ENCODE data around the gene TUSC2. TPM values are rescaled to one million over a fixed set of nuclear protein-coding genes. Genes with fewer than 3 reads are reported as not detected.

TUSC2 gene
- total and polyA plus RNA-seq, 2 donors (not counting 1 experiment from before 2014, with no cell fraction given), result 13.4 to 15.3 TPM

DNA sequence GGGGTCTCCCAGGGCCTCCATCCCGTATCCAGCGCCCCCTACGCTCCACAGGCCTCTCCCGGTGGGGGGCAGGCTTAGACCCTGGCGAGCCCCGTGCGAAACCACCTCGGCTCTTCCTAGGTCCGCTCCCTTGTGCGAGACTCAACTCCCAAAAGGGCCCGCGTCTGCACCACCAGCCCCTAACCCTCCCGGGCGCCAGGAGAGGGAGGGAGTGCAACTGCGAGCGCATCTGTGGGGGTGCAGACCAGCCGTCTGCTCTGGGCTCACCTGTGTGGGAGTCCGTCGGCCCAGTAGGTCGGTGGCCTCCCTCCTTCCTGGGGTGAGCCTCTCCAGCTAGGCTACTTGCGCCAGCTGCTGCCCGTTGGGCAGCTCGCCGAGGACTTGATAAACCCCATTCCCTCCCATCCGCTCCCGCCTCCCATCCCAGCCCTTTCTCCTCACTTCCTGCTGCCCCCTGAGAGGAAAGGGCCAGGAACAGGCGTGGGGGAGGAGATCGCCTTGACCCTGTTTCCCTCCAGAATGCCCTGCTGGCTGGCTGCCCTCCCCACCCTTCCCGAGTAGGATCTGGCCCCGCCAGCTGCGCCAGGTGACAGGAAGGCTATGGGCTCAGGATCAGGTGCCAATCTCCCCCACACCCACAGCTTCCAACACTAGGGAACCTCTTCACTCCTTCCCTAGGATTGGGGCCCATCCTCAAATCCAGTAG, 5.5 kb downstream of the TUSC2 start, which contains the start of gene HYAL2:
TSS of gene HYAL2 (minus strand) at position 360 of the 706 bp plus-strand sequence. CDS start 2,256 bp downstream, outside the sequence.
- Histone ChIP-seq H3K36me3 (ENCODE audit: control insufficient read depth, insufficient read depth, low read length) (peaks cover 18% of the 10 kb centered on the region), H3K9me3 (ENCODE audit: control insufficient read depth, insufficient read depth, low read depth, low read length) (no peaks in the 10 kb centered on the region), H2AFZ (ENCODE audit: low read length) (peak within 1 kb of the TSS; percentile 95), H3K4me1 (ENCODE audit: control insufficient read depth, extremely low read depth, insufficient read depth, low read length) (peaks cover 8% of the 10 kb centered on the region), H4K20me1 (ENCODE audit: control insufficient read depth, extremely low read depth, insufficient read depth, low read length) (no peaks in the 10 kb centered on the region), H3K4me2 (ENCODE audit: extremely low read depth, insufficient read depth, low read length) (peak within 1 kb of the TSS; percentile 69), H3K27me3 (ENCODE audit: control insufficient read depth, insufficient read depth, low read length) (no peaks in the 10 kb centered on the region), H3K9ac (ENCODE audit: insufficient read depth, low read length) (peak within 1 kb of the TSS; percentile 99), H3K4me3 (replicated peaks in 1 of 4; ENCODE audit: control extremely low read depth in 1 of 4, insufficient read depth in 1 of 4, low read depth in 3 of 4, low read length in 4 of 4) (peak within 1 kb of the TSS; percentile 64 to 69 (median 66)), H3K27ac (ENCODE audit: insufficient read depth, low read length) (peak within 1 kb of the TSS; percentile 99), H3K79me2 (ENCODE audit: control insufficient read depth, insufficient read depth, low read length) (peaks cover 32% of the 10 kb centered on the region)
- DNase-seq (ENCODE audit: low read depth in 2 of 2), result no peak
- TF ChIP-seq, protein P1, sequence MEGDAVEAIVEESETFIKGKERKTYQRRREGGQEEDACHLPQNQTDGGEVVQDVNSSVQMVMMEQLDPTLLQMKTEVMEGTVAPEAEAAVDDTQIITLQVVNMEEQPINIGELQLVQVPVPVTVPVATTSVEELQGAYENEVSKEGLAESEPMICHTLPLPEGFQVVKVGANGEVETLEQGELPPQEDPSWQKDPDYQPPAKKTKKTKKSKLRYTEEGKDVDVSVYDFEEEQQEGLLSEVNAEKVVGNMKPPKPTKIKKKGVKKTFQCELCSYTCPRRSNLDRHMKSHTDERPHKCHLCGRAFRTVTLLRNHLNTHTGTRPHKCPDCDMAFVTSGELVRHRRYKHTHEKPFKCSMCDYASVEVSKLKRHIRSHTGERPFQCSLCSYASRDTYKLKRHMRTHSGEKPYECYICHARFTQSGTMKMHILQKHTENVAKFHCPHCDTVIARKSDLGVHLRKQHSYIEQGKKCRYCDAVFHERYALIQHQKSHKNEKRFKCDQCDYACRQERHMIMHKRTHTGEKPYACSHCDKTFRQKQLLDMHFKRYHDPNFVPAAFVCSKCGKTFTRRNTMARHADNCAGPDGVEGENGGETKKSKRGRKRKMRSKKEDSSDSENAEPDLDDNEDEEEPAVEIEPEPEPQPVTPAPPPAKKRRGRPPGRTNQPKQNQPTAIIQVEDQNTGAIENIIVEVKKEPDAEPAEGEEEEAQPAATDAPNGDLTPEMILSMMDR (conservative IDR thresholded peaks at IDR 0.05 in 1 of 2, IDR thresholded peaks at IDR 0.05 in 1 of 2; ENCODE audit: low read depth in 1 of 2, low read length in 2 of 2), result no peak
- TF ChIP-seq EZH2 (IDR thresholded peaks at IDR 0.05; ENCODE audit: low read length, missing control alignments), result no peak

- Histone ChIP-seq H3K4me2 (ENCODE audit: extremely low read depth, insufficient read depth, low read length) (peak overlapping the region; percentile 54), H2AFZ (ENCODE audit: low read length) (peak overlapping the region; percentile 48), H3K36me3 (ENCODE audit: control insufficient read depth, insufficient read depth, low read length) (peaks cover 19% of the 10 kb centered on the region), H4K20me1 (ENCODE audit: control insufficient read depth, extremely low read depth, insufficient read depth, low read length) (no peaks in the 10 kb centered on the region), H3K9me3 (ENCODE audit: control insufficient read depth, insufficient read depth, low read depth, low read length) (no peaks in the 10 kb centered on the region), H3K27me3 (ENCODE audit: control insufficient read depth, insufficient read depth, low read length) (no peaks in the 10 kb centered on the region), H3K9ac (ENCODE audit: insufficient read depth, low read length) (peak overlapping the region; percentile 57), H3K4me3 (replicated peaks in 1 of 4; ENCODE audit: control extremely low read depth in 1 of 4, insufficient read depth in 1 of 4, low read depth in 3 of 4, low read length in 4 of 4) (peak overlapping the region; percentile 30 to 69 (median 65)), H3K4me1 (ENCODE audit: control insufficient read depth, extremely low read depth, insufficient read depth, low read length) (peaks cover 7% of the 10 kb centered on the region), H3K27ac (ENCODE audit: insufficient read depth, low read length) (peak overlapping the region; percentile 99), H3K79me2 (ENCODE audit: control insufficient read depth, insufficient read depth, low read length) (peaks cover 27% of the 10 kb centered on the region)
- no peak for TF ChIP-seq EZH2 (IDR thresholded peaks at IDR 0.05; ENCODE audit: low read length, missing control alignments)
- TF ChIP-seq, protein P1 (conservative IDR thresholded peaks at IDR 0.05 in 1 of 2, IDR thresholded peaks at IDR 0.05 in 1 of 2; ENCODE audit: low read depth in 1 of 2, low read length in 2 of 2), result no peak
- no peak for DNase-seq (ENCODE audit: low read depth in 2 of 2)
These were observed 6.0 kb downstream of the TUSC2 start for GRCh38 chr3:50322115-50322385.

DNA sequence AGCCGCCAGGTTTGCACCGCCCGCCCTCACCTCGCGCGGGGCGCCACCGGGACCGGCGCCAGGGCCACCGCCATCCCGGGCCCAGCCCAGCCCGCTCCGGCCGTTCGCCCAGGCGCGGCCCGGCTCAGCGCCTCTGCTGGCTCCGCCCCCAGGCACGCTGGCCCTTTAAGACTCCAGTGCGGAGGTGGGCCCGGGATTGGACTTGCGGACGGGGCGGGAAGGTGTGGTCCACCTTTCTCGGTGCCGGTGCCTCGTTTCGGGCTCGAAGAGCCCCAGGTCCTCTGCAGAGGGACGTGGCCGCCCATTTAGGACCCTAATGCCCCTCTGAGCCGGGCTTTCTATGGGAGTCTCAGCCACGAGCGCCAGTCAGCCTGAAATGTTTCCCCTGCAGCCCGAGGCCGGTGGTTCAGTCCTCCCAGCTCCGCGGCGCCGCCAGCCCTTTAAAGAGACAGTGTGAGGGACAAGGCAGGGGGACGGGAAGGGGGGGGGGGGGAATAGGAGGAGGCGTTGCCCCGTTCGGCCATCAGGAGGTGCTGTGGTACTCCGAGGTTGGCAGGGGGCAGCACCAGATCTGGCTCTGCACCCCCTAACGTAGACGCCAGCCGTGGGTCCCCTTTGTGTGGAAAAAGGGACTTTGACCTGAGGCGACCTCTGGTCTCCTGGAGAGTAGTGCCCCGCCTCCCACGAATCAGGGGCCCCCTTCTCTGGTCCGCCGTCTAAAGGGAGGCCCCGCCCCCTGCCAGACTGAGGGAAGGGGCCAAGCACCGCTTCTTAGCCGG, 6.5 kb downstream of the TUSC2 start:
- no peak for TF ChIP-seq EZH2 (IDR thresholded peaks at IDR 0.05; ENCODE audit: low read length, missing control alignments)
- TF ChIP-seq, protein P1 (conservative IDR thresholded peaks at IDR 0.05 in 1 of 2, IDR thresholded peaks at IDR 0.05 in 1 of 2; ENCODE audit: low read depth in 1 of 2, low read length in 2 of 2), result peak; percentile 11 to 41

More for the DNA sequence above, 6.5 kb downstream of the TUSC2 start:
- Histone ChIP-seq H3K79me2 (ENCODE audit: control insufficient read depth, insufficient read depth, low read length) (peaks cover 23% of the 10 kb centered on the region), H3K9me3 (ENCODE audit: control insufficient read depth, insufficient read depth, low read depth, low read length) (no peaks in the 10 kb centered on the region), H3K4me1 (ENCODE audit: control insufficient read depth, extremely low read depth, insufficient read depth, low read length) (peaks cover 7% of the 10 kb centered on the region), H3K27me3 (ENCODE audit: control insufficient read depth, insufficient read depth, low read length) (no peaks in the 10 kb centered on the region), H3K4me2 (ENCODE audit: extremely low read depth, insufficient read depth, low read length) (peak overlapping the region; percentile 69), H2AFZ (ENCODE audit: low read length) (peak overlapping the region; percentile 95), H3K36me3 (ENCODE audit: control insufficient read depth, insufficient read depth, low read length) (peaks cover 19% of the 10 kb centered on the region), H3K9ac (ENCODE audit: insufficient read depth, low read length) (peak overlapping the region; percentile 99), H4K20me1 (ENCODE audit: control insufficient read depth, extremely low read depth, insufficient read depth, low read length) (no peaks in the 10 kb centered on the region), H3K4me3 (replicated peaks in 1 of 4; ENCODE audit: control extremely low read depth in 1 of 4, insufficient read depth in 1 of 4, low read depth in 3 of 4, low read length in 4 of 4) (peak overlapping the region; percentile 64 to 69 (median 66)), H3K27ac (ENCODE audit: insufficient read depth, low read length) (peak overlapping the region; percentile 99)
- peak; percentile 88 to 89 for DNase-seq (ENCODE audit: low read depth in 2 of 2)
